HepG2 (cell line): Measurements from ENCODE around the gene ISG20L2. TPM values are rescaled to one million over a fixed set of nuclear protein-coding genes. Genes with fewer than 3 reads are reported as not detected.

Experiments used
- AHR ChIP-seq: IDR thresholded peaks from 2 replicates; pipeline ENCODE4 v1.6.1; 2018; ENCODE audit warnings: missing genetic modification reagents, missing compliant biosample characterization
- ETV6 ChIP-seq: sonication (generic); formaldehyde crosslinking; conservative IDR thresholded peaks from 2 replicates; pipeline ENCODE4 v1.4.0; 2020; ENCODE audit warnings: missing genetic modification reagents
- NR2C2 ChIP-seq: sonication (generic); formaldehyde crosslinking; IDR thresholded peaks from 2 replicates; pipeline ENCODE4 v1.4.0; 2020; ENCODE audit warnings: missing genetic modification reagents, mild to moderate bottlenecking, moderate library complexity, borderline replicate concordance
- SMAD1 ChIP-seq: sonication (generic); formaldehyde crosslinking; IDR thresholded peaks from 2 replicates; pipeline ENCODE4 v1.4.0; 2020; ENCODE audit warnings: missing genetic modification reagents, low read depth, mild to moderate bottlenecking, borderline replicate concordance
- SOX6 ChIP-seq, 2 experiments: fragments of 450-650 bp in 1 of 2; sonication (generic) in 1 of 2; formaldehyde crosslinking in 1 of 2; IDR thresholded peaks; 2 replicates each; pipeline versions ENCODE4 v1.4.0 to v1.6.1; 2017 to 2020; ENCODE audit warnings: antibody characterized with exemption in 1 of 2, mild to moderate bottlenecking in 1 of 2, missing genetic modification reagents in 1 of 2
- THRA ChIP-seq: sonication (generic); formaldehyde crosslinking; IDR thresholded peaks from 2 replicates; pipeline ENCODE4 v1.4.0; 2020; ENCODE audit warnings: missing genetic modification reagents, borderline replicate concordance
- TRAFD1 ChIP-seq: sonication (generic); formaldehyde crosslinking; IDR thresholded peaks from 2 replicates; pipeline ENCODE4 v1.5.1; 2020; ENCODE audit warnings: missing genetic modification reagents, mild to moderate bottlenecking, borderline replicate concordance
- ZBTB20 ChIP-seq: sonication (generic); formaldehyde crosslinking; IDR thresholded peaks from 2 replicates; pipeline ENCODE4 v1.8.1; 2023; ENCODE audit warnings: missing genetic modification reagents, low read depth, mild to moderate bottlenecking, borderline replicate concordance
- ZFX ChIP-seq: sonication (generic); formaldehyde crosslinking; IDR thresholded peaks from 2 replicates; pipeline ENCODE4 v1.4.0; 2020; ENCODE audit warnings: mild to moderate bottlenecking, low read depth, missing genetic modification reagents, moderate library complexity
- ZNF230 ChIP-seq: sonication (generic); formaldehyde crosslinking; IDR thresholded peaks from 2 replicates; pipeline ENCODE4 v1.4.0; 2020; ENCODE audit warnings: mild to moderate bottlenecking, missing genetic modification reagents
- ZNF407 ChIP-seq: sonication (generic); formaldehyde crosslinking; IDR thresholded peaks from one replicate; pipeline ENCODE4 v1.5.1; 2020; ENCODE audit warnings: mild to moderate bottlenecking, missing genetic modification reagents; ENCODE audit errors: not compliant biosample characterization
- ZNF629 ChIP-seq: sonication (generic); formaldehyde crosslinking; conservative IDR thresholded peaks from 2 replicates; pipeline ENCODE4 v1.5.0; 2020; ENCODE audit warnings: missing genetic modification reagents
- ZXDC ChIP-seq: sonication (generic); formaldehyde crosslinking; IDR thresholded peaks from 2 replicates; pipeline ENCODE4 v1.5.0; 2020; ENCODE audit warnings: mild to moderate bottlenecking, missing genetic modification reagents
- polyA plus RNA-seq, 8 experiments: library from polyadenylated mRNA; depleted of rRNA in 3 of 8; stranded (reverse) in 7 of 8; unstranded in 1 of 8; fragments of >200 nt; fragmentation: Illumina TruSeq in 4 of 8; extraction: Trizol in 4 of 8; gene quantifications; 2 replicates each; pipeline versions ENCODE4 v1.2.1 to v1.2.3, GENCODE V29; 2011 to 2016; ENCODE audit warnings: low read depth in 4 of 8, missing spikeins in 1 of 8, mixed read lengths in 1 of 8; ENCODE audit not compliant: insufficient read depth in 1 of 8
- total RNA-seq, 5 experiments: library from RNA; depleted of rRNA; stranded (reverse); fragments of >200 nt; fragmentation: Illumina TruSeq; extraction: Trizol; gene quantifications; 2 replicates each; pipeline ENCODE4 v1.2.3, GENCODE V29; 2016; ENCODE audit warnings: low read depth in 1 of 5

ISG20L2 gene
- total and polyA plus RNA-seq, 2 of the 13 experiments (the other 11 are each of a cell fraction or from before 2014, with no cell fraction given) = 19.8 to 21.3 TPM

GRCh38 chr1:156727926-156728598, 504 bp downstream of the ISG20L2 start, which contains the start of gene METTL25B (continued):
- TF ChIP-seq ZNF407 (peak; percentile 2), ZNF230 (CRISPR knock-in tag) (peak; percentile 52; the same call in 1 of the 2 replicates), THRA (0 out of 2 replicates have a peak, but pooled peaks have one; percentile 7), NR2C2 (CRISPR knock-in tag) (0 out of 2 replicates have a peak, but pooled peaks have one; percentile 21), TRAFD1 (no peak; the same call in 1 of the 2 replicates), SMAD1 (CRISPR knock-in tag) (no peak), AHR (CRISPR knock-in tag) (0 out of 2 replicates have a peak, but pooled peaks have one; percentile 68), ETV6 (CRISPR knock-in tag) (peak; percentile 22; the same call in 1 of the 2 replicates), ZNF629 (no peak), ZXDC (CRISPR knock-in tag) (no peak), ZFX (CRISPR knock-in tag) (peak; percentile 71; the same call in 1 of the 2 replicates), ZBTB20 (CRISPR knock-in tag) (0 out of 2 replicates have a peak, but pooled peaks have one; percentile 16), SOX6 (IDR thresholded peaks at IDR 0.05) (no peak), SOX6 (CRISPR knock-in tag; IDR thresholded peaks at IDR 0.05) (no peak; the same call in 1 of the 2 replicates)
